SK-N-SH (cell line): ENCODE measurements around the gene MTMR1. TPM values are rescaled to one million over a fixed set of nuclear protein-coding genes. Genes with fewer than 3 reads are reported as not detected.

Source experiments
- CTCF ChIA-PET: fragments of 300-600, 350-600 bp; formaldehyde crosslinking; extraction: SDS; loops from one replicate; lab custom pipeline; 2021; lab: Yijun Ruan, JAX
- POLR2A ChIA-PET: fragments of 350-600 bp; sonication (Branson Sonifier 250); formaldehyde crosslinking; extraction: SDS; loops from one replicate; lab custom pipeline; 2020; ENCODE audit warnings: antibody characterized with exemption, inconsistent platforms; lab: Yijun Ruan, JAX
- DNase-seq: peaks from one replicate; pipeline ENCODE4 v3.0.0; 2012
- H2AFZ ChIP-seq: fragments of 200-600 bp; sonication (generic); 2 replicates; pipeline ENCODE4 v1.8.1; 2016; ENCODE audit warnings: antibody characterized with exemption, mild to moderate bottlenecking, low read depth
- H3F3A ChIP-seq: fragments of 200-600 bp; sonication (generic); replicated peaks from 2 replicates; pipeline ENCODE3; 2016; ENCODE audit warnings: antibody characterized with exemption, mild to moderate bottlenecking; ENCODE audit not compliant: insufficient read depth
- H3K27ac ChIP-seq, 2 experiments: fragments of 200-500 bp in 1 of 2; fragments of 200-600 bp in 1 of 2; sonication (Bioruptor generic) in 1 of 2; sonication (generic), shearing (Covaris generic) in 1 of 2; 2 replicates each; pipeline versions ENCODE4 v1.5.1 to v1.6.1; 2014 to 2016; ENCODE audit warnings: low read depth in 2 of 2, inconsistent platforms in 1 of 2, low read length in 1 of 2, mild to moderate bottlenecking in 1 of 2, mixed read lengths in 1 of 2
- H3K27me3 ChIP-seq: fragments of 200-600 bp; sonication (generic), shearing (Covaris generic); 2 replicates; pipeline ENCODE4 v1.6.1; 2016; ENCODE audit warnings: mixed run types; ENCODE audit not compliant: insufficient read depth
- H3K36me3 ChIP-seq, 2 experiments: fragments of 200-500 bp in 1 of 2; fragments of 200-600 bp in 1 of 2; sonication (Bioruptor generic) in 1 of 2; sonication (generic) in 1 of 2; replicated peaks in 1 of 2; 2 replicates each; pipeline versions ENCODE3 to v1.5.1; 2014 to 2016; ENCODE audit warnings: low read length in 1 of 2, mild to moderate bottlenecking in 1 of 2; ENCODE audit not compliant: insufficient read depth in 2 of 2, control insufficient read depth in 1 of 2
- H3K4me1 ChIP-seq, 2 experiments: fragments of 200-500 bp in 1 of 2; fragments of 200-600 bp in 1 of 2; sonication (Bioruptor generic) in 1 of 2; sonication (generic), shearing (Covaris generic) in 1 of 2; 2 replicates each; pipeline versions ENCODE4 v1.5.1 to v1.6.1; 2014 to 2016; ENCODE audit warnings: low read depth in 1 of 2, low read length in 1 of 2, mixed run types in 1 of 2; ENCODE audit not compliant: insufficient read depth in 2 of 2, control insufficient read depth in 1 of 2
- H3K4me2 ChIP-seq: fragments of 200-600 bp; sonication (generic), shearing (Covaris generic); 2 replicates; pipeline ENCODE4 v1.6.1; 2017; ENCODE audit warnings: mixed run types
- H3K4me3 ChIP-seq, 2 experiments: fragments of 200-500 bp in 1 of 2; fragments of 200-600 bp in 1 of 2; sonication (Bioruptor generic) in 1 of 2; sonication (generic), shearing (Covaris generic) in 1 of 2; 2 replicates each; pipeline versions ENCODE4 v1.5.1 to v1.8.1; 2014 to 2016; ENCODE audit warnings: low read depth in 2 of 2, inconsistent platforms in 1 of 2, low read length in 1 of 2, mild to moderate bottlenecking in 1 of 2, mixed read lengths in 1 of 2, moderate library complexity in 1 of 2
- H3K79me2 ChIP-seq: fragments of 200-600 bp; sonication (generic); 2 replicates; pipeline ENCODE4 v1.8.1; 2017; ENCODE audit warnings: mild to moderate bottlenecking; ENCODE audit not compliant: insufficient read depth
- H3K9ac ChIP-seq: fragments of 200-600 bp; sonication (generic); 2 replicates; pipeline ENCODE4 v1.6.1; 2017; ENCODE audit warnings: mixed run types
- H3K9me2 ChIP-seq: fragments of 200-600 bp; sonication (generic); 2 replicates; pipeline ENCODE4 v1.6.1; 2017; ENCODE audit warnings: mixed run types
- H3K9me3 ChIP-seq: fragments of 200-600 bp; sonication (generic); 2 replicates; pipeline ENCODE4 v1.6.1; 2017; ENCODE audit warnings: mixed run types, mild to moderate bottlenecking, moderate library complexity
- H4K20me1 ChIP-seq: fragments of 200-600 bp; sonication (generic); 2 replicates; pipeline ENCODE4 v1.6.1; 2017; ENCODE audit warnings: mild to moderate bottlenecking, mixed run types; ENCODE audit not compliant: insufficient read depth
- CHD2 ChIP-seq: fragments of 150-350 bp; IDR thresholded peaks from 2 replicates; pipeline ENCODE4 v1.6.1; 2018; ENCODE audit warnings: low read length; ENCODE audit not compliant: partially characterized antibody
- CTCF ChIP-seq: fragments of 200-600 bp; sonication (generic); IDR thresholded peaks from 2 replicates; pipeline ENCODE4 v1.6.1; 2017; ENCODE audit warnings: antibody characterized with exemption, mild to moderate bottlenecking, moderate library complexity
- ELF1 ChIP-seq: IDR thresholded peaks from 2 replicates; pipeline ENCODE4 v1.4.0; 2012
- EZH2phosphoT487 ChIP-seq: fragments of 200-600 bp; sonication (generic); IDR thresholded peaks from 2 replicates; pipeline ENCODE4 v1.6.1; 2017; ENCODE audit warnings: low read depth, mixed run types, mild to moderate bottlenecking, antibody characterized with exemption, moderate library complexity, borderline replicate concordance
- FOSL2 ChIP-seq: IDR thresholded peaks from 2 replicates; pipeline ENCODE4 v1.4.0; 2012; ENCODE audit warnings: low read depth, mild to moderate bottlenecking, moderate library complexity, borderline replicate concordance
- IRF3 ChIP-seq: fragments of 150-350 bp; IDR thresholded peaks from 2 replicates; pipeline ENCODE4 v1.6.1; 2016; ENCODE audit warnings: mild to moderate bottlenecking, low read depth, low read length
- MEF2A ChIP-seq: IDR thresholded peaks from 2 replicates; pipeline ENCODE4 v1.4.0; 2012; ENCODE audit warnings: low read depth, borderline replicate concordance
- NRF1 ChIP-seq: IDR thresholded peaks from 2 replicates; pipeline ENCODE4 v1.6.1; 2012; ENCODE audit warnings: low read depth, mild to moderate bottlenecking, low read length
- POLR2AphosphoS5 ChIP-seq: IDR thresholded peaks from 2 replicates; pipeline ENCODE4 v1.6.1; 2012; ENCODE audit warnings: low read depth, low read length
- RAD21 ChIP-seq: IDR thresholded peaks from 2 replicates; pipeline ENCODE4 v1.6.1; 2012; ENCODE audit warnings: mild to moderate bottlenecking, low read length
- RCOR1 ChIP-seq: fragments of 150-350 bp; IDR thresholded peaks from 2 replicates; pipeline ENCODE4 v1.6.1; 2017; ENCODE audit warnings: antibody characterized with exemption, low read length
- RFX5 ChIP-seq: IDR thresholded peaks from 2 replicates; pipeline ENCODE4 v1.6.1; 2012; ENCODE audit warnings: mild to moderate bottlenecking, improper control_type of control experiment, low read length
- SIN3A ChIP-seq: IDR thresholded peaks from 2 replicates; pipeline ENCODE4 v1.6.1; 2012; ENCODE audit warnings: low read depth, mild to moderate bottlenecking, low read length, moderate library complexity, borderline replicate concordance
- SMC3 ChIP-seq: IDR thresholded peaks from 2 replicates; pipeline ENCODE4 v1.6.1; 2012; ENCODE audit warnings: low read depth, low read length, improper control_type of control experiment
- TAF1 ChIP-seq: IDR thresholded peaks from 2 replicates; pipeline ENCODE4 v1.6.1; 2012; ENCODE audit warnings: low read depth, mild to moderate bottlenecking, low read length, moderate library complexity, borderline replicate concordance
- TEAD4 ChIP-seq: IDR thresholded peaks from 2 replicates; pipeline ENCODE4 v1.4.0; 2012; ENCODE audit warnings: mild to moderate bottlenecking, borderline replicate concordance; ENCODE audit not compliant: insufficient read depth
- YY1 ChIP-seq: IDR thresholded peaks from 2 replicates; pipeline ENCODE4 v1.4.0; 2012; ENCODE audit warnings: low read depth, mild to moderate bottlenecking
- WGBS: methylation state at CpG from one replicate; pipeline ENCODE4 v1.1.6; 2017; ENCODE audit warnings: low lambda C conversion rate; 5-methylcytosine and 5-hydroxymethylcytosine counted together
- polyA plus RNA-seq, 3 experiments: library from polyadenylated mRNA; depleted of rRNA; stranded (reverse); fragments of >200 nt; gene quantifications; 2 replicates each; pipeline ENCODE4 v1.2.3, GENCODE V29; 2012
- TF ChIP-seq, protein P1 (sequence below): fragments of 150-350 bp; IDR thresholded peaks from 2 replicates; pipeline ENCODE4 v1.6.1; 2017; ENCODE audit warnings: antibody characterized with exemption, low read length, low read depth, borderline replicate concordance
- TF ChIP-seq, protein P2 (sequence below): IDR thresholded peaks from 2 replicates; pipeline ENCODE4 v1.4.0; 2012; ENCODE audit warnings: low read depth, borderline replicate concordance

Gene MTMR1
- polyA plus RNA-seq, 1 of the 3 experiments (the other 2 are of a cell fraction): 17.0 TPM

- H3K27ac ChIP-seq: no peak overlapping the region
- 65% methylated on average over 8 of the region's 8 CpGs for WGBS
- POLR2A ChIA-PET: interaction anchor here (0.7 kb wide), 1 partner anchor 29 kb away, joined by 3 read pairs; no protein-coding TSS in a partner anchor
- H3K4me1 ChIP-seq: no peaks in the 10 kb centered on the region
- no peak overlapping the region for H3K4me3 ChIP-seq
- H3K4me2 ChIP-seq: no peak overlapping the region
- H3K9ac ChIP-seq: no peak overlapping the region
- no peaks in the 10 kb centered on the region for H3K36me3 ChIP-seq
- peaks cover 7% of the 10 kb centered on the region; the same call in 1 of the 2 replicates for H3K27me3 ChIP-seq
- no peaks in the 10 kb centered on the region for H3K9me2 ChIP-seq
- no peaks in the 10 kb centered on the region for H3F3A ChIP-seq
- TF ChIP-seq POLR2AphosphoS5: no peak
- TF ChIP-seq SMC3: no peak
- TF ChIP-seq ELF1: no peak
- no peak for TF ChIP-seq EZH2phosphoT487
- TF ChIP-seq RFX5: no peak
- no peak for TF ChIP-seq RAD21
- TF ChIP-seq YY1: no peak
- TF ChIP-seq, protein P1, sequence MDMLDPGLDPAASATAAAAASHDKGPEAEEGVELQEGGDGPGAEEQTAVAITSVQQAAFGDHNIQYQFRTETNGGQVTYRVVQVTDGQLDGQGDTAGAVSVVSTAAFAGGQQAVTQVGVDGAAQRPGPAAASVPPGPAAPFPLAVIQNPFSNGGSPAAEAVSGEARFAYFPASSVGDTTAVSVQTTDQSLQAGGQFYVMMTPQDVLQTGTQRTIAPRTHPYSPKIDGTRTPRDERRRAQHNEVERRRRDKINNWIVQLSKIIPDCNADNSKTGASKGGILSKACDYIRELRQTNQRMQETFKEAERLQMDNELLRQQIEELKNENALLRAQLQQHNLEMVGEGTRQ: no peak
- TF ChIP-seq, protein P2, sequence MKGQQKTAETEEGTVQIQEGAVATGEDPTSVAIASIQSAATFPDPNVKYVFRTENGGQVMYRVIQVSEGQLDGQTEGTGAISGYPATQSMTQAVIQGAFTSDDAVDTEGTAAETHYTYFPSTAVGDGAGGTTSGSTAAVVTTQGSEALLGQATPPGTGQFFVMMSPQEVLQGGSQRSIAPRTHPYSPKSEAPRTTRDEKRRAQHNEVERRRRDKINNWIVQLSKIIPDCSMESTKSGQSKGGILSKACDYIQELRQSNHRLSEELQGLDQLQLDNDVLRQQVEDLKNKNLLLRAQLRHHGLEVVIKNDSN: no peak
- CTCF ChIA-PET: interaction anchor here (1.6 to 4.0 kb wide), 2 partner anchors 10 to 320 kb away, joined by 6 to 43 read pairs; no protein-coding TSS in a partner anchor
- DNase-seq: no peak
- no peak overlapping the region for H2AFZ ChIP-seq
- no peaks in the 10 kb centered on the region for H3K79me2 ChIP-seq
- H3K9me3 ChIP-seq: no peaks in the 10 kb centered on the region
- no peaks in the 10 kb centered on the region for H4K20me1 ChIP-seq
These were observed 68.6 kb downstream of the MTMR1 start for GRCh38 chrX:150761819-150762216.

DNA sequence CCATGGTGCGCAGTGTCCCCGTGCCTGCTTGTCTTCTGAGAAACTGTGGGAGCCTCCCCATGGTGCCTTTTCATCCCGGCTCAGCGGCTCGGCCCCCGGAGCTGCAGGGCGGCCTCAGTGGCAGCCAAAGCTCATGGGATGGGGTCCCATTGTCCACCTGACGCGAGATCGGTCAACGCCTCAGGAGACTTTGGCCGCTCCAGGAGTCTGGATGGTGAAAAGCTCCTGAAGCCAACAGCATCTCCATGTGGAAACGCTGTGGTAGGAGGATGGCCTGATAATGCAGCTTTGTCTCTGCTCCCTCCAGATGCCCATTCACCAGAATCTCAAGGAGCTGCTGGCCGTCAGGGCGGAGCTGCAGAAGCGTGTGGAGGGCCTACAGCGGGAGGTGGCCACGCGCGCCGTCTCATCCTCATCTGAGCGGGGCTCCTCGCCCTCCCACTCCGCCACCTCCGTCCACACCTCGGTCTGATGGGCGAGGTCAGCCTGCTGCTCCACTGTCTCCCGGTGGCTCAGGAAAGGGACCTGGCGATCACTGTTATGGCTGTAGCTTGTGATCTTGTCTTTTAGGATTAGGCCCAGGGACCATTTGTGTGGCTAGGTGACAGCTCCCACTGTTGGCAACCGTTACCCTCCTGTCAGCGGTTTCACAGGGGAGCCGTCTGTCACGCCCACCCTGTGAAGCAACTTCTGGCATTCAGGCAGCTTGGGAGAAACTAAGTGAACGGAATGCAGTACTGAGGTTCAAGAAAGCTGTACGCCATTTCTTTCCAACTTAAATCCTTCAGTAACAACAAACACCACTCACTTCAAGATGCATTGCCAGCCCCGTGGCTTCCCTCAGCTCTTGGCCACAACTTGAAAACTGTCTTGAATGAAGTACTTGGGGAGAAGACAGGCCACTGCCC lies 69.3 kb downstream of the MTMR1 start:
- ChIA-PET CTCF (interaction anchor here (1.6 to 4.0 kb wide), 2 partner anchors 9 to 319 kb away, joined by 6 to 43 read pairs; no protein-coding TSS in a partner anchor), POLR2A (no interaction called here)
- H3K4me2 ChIP-seq: no peak overlapping the region
- no peaks in the 10 kb centered on the region for H3K4me1 ChIP-seq
- TF ChIP-seq SIN3A: no peak
- no peak for TF ChIP-seq IRF3
- TF ChIP-seq SMC3: no peak
- no peak for TF ChIP-seq CTCF
- no peak for TF ChIP-seq NRF1
- no peak for TF ChIP-seq CHD2
- TF ChIP-seq TEAD4: no peak
- no peak for TF ChIP-seq EZH2phosphoT487
- TF ChIP-seq FOSL2: no peak
- TF ChIP-seq MEF2A: no peak
- TF ChIP-seq RCOR1: no peak
- TF ChIP-seq TAF1: no peak
- H3K27ac ChIP-seq: no peak overlapping the region
- WGBS: 48% methylated on average over 18 of the region's 36 CpGs
- H3K36me3 ChIP-seq: no peaks in the 10 kb centered on the region
- H3K9me2 ChIP-seq: no peaks in the 10 kb centered on the region
- no peak overlapping the region for H3K9ac ChIP-seq
- DNase-seq: no peak
- H2AFZ ChIP-seq: no peak overlapping the region
- H3K79me2 ChIP-seq: no peaks in the 10 kb centered on the region
- no peak overlapping the region for H3K4me3 ChIP-seq
- H3K27me3 ChIP-seq: peaks cover 7% of the 10 kb centered on the region; the same call in 1 of the 2 replicates
- no peaks in the 10 kb centered on the region for H3K9me3 ChIP-seq
- H4K20me1 ChIP-seq: no peaks in the 10 kb centered on the region
- H3F3A ChIP-seq: no peaks in the 10 kb centered on the region
